ENCODE data around the gene LCN15.
A peak's percentile ranks its signal among the peaks of the same experiment; 100 is the strongest.
"Not testable (repeated sequence)": the region's sequence is repeated elsewhere in the genome, so short reads cannot be mapped to it uniquely, and the experiment has no call there.

Gene LCN15

GRCh38 chr9:136764301-136764891 is at the start of gene LCN15:
LCN15 (minus strand) TSS chr9:136764518; CDS start chr9:136764488, 30 bp downstream.
- DNase-seq: no peak

- no peak for DNase-seq
Observed at GRCh38 chr9:136808806-136809158, 44.5 kb upstream of the LCN15 start.

- no peak for DNase-seq
Observed at GRCh38 chr9:136808075-136808805, 43.9 kb upstream of the LCN15 start.

GRCh38 chr9:136807281-136808074 is 43.2 kb upstream of the LCN15 start, which contains the start of gene RABL6:
RABL6 (plus strand) TSS chr9:136807948; CDS start chr9:136808197, 249 bp downstream.
- peak; percentile 82 for DNase-seq

- DNase-seq: no peak
Observed at GRCh38 chr9:136806631-136807201, 42.4 kb upstream of the LCN15 start.

DNA sequence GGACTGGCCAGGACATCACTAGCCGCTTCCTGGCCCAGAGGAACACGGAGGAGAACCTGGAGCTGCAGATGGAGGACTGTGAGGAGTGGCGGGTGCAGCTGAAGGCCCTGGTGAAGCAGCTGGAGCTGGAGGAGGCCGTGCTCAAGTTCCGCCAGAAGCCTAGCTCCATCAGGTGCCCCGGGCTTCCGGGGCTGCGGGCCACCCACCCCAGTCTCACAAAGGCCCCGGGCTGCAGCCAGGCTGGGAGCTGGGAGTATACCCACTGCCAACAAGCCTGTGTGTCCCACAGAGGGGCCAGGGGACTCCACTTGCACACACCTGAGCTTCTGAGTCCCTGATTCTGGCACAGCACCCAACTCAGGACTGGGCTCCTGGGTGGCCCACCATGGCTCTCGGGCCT is 41.7 kb upstream of the LCN15 start:
- DNase-seq: no peak

DNA sequence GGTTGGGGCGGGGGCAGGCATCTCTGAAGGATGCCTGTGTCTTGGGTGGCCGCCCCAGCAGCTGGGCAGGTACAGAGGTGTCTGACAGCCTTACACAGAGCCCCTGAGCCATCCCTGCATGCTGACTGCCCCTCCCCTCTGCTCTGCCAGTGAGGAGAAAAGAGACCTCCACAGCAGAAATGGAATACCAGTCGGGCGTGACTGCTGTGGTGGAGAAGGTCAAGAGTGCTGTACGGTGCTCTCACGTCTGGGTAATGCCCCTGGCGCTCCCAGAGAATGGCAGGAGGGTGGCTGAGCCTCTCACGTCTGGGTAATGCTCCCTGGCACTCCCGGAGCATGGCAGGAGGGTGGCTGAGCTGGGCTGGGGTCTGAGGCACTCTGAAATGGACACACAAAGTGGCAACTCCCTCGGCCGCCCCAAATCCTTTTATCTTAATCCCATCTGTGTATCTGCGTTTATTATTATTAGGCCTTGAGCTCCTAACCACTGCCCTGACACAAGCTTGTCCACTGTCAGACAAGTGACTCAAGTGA is 41.0 kb upstream of the LCN15 start:
- no peak for DNase-seq

DNA sequence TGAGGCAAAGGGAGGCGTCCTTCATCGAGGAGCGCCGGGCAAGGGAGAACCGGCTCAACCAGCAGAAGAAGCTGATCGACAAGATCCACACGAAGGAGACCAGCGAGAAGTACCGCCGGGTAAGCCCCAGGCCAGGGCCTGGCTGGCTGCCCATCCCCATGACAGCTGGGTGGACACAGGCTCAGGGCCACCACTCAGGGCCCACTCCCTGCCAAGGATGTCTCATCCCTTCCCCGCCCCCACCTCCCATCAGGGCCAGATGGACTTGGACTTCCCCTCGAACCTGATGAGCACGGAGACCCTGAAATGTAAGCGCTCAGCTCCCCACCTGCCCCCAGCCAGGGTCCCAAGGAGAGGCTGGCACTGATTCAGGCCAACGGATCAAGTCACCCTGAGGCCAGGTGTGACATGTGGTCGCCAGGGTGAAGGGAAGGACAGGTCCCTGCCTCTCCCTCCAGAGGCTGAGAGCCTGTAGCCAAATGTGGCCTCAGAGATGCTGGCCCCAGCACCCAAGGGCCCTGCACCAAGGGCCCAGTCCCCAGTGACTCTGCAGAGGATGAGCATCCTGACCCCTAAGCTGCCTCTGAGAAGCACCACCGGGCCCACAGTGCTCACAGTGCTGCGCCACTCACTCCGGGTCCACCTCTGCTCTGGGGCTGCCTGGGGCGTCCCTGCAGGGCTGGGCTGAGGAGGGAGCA is 40.3 kb upstream of the LCN15 start:
- DNase-seq: no peak

DNA sequence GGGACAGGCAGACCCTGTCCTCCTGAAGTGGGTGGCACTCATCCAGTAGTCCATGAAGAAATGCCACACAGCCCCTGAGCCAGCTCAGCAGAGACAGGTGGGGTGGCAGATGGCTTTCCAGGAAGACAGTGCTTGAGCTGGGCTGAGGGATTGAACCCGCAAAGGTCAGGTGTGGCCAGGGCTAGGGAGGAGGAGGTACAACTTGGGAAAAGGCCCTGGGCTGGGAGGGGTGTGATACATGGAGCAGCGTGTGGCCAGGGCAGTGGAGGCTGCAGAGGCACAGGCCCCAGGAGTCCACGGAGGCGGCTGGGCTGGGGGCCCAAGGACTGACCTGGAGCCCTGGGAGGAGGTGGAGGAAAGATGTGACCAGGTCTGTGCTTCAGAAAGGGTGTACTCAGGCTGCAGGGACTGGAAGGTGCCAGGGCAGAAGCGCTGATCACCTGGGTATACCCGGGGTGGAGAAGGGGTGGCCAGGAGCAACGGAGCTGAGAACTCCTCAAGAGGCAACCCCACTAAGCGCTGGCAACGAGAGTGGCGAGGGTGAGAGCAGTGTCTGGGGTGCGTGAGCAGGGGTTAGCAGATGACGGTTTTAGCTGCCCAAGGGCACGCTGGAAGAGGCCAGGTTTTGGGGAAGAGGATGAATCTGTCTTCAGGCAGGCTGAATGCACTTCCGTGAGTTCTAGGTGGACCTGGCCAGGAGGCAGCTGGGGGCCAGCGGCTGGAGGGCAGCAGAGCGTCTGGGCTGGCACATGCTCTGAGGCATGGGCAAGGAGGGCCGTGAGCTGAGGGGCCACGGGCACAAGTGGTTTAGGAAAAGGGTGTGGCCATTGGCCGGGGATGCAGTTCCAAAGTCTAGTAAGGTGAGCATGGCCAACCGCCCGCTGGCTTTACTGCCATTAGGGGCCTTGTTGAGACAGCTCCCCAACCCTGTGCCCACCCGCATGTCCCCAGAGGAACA is 39.5 kb upstream of the LCN15 start:
- no peak for DNase-seq

GRCh38 chr9:136803009-136803550 is 38.8 kb upstream of the LCN15 start:
- DNase-seq: not testable (repeated sequence)

DNA sequence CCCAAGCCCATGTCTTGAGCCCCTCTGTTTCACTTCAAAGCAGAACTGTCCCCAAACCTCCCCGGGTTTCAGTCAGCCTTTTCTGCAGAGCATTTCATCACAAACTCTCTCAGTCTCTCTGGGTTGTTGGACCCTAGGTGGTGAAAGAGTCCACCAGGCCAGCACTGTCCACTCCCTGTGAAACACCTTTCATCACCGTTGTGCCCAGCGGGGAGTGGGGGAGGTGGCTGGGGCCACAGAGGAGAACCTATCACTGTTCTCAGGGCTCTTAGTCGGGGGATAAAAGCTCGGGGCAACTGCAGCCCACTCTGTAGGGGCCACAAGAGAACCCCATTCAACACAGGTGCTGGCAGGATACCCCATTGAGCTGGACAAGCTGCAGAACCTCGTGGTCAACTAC is 38.0 kb upstream of the LCN15 start:
- DNase-seq: no peak

DNA sequence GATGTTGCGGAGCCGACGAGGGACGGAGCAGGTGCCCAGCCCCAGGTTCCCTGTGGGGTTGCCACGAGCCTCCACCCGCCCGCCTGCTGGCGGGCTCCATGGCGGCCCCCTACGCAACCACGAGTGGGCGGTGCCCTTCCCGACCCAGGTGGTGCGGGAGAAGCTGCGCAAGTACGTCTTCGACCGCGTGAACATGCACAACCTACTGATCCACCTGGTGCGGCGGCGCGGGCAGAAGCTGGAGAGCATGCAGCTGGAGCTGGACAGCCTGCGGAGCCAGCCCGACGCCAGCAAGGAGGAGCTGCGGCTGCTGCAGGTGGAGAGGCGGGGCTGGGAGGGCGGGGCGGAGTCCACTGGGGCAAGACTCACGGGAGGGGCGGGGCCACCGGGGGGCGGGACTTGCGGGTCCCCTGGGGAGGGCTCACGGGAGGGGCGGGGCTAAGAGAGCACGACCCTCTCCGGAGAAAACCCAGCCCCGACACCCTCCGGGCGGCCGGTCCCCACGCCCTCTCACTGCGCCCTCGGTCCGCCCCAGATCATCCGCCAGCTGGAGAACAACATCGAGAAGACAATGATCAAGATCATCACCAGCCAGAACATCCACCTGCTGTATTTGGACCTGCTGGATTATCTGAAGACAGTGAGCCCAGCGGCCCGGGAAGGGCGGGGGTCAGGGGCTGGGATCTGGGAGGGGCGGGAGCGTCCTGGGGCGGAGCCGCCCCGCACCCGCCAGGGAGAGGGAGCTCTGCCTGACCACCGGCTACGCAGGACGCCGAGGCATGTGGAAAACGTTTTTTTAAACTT is 35.7 kb upstream of the LCN15 start:
- peak; percentile 81 for DNase-seq

DNA sequence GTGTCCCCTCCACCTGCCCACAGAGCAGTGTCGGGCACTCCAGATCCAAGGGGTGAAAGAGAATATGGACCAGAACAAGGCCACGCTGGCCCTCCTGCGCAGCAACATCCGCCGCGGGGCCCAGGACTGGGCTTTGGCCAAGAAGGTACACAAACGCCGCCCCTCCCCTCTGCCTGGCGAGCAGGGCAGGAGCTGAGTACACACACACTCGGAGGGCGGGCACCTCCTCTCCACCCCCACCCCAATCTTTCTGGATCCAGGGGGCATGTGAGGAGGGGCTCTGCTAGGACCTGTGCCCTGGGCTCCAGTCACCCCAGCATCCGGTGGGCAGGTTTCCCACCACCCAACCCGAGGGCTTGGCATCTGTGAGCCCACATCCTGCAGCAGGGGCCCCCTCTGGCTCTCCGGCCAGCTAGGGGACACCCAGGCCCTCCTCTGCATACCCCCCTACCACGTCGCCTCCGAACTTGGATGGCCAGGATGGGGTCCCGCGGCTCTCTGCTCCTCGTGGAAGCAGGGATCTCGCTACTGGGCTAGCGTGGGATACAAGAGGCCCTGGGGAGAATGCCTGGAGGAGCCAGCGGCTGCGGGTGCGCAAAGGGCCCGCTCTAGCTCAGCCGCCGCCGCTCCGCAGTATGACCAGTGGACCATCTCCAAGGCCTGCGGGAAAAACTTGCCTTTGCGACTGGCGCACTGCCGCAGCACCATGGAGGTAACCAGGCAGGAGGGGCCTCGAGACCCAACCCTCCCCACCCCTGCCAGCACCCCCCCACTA is 34.9 kb upstream of the LCN15 start:
- no peak for DNase-seq

- DNase-seq: no peak
Observed at GRCh38 chr9:136798708-136799078, 34.4 kb upstream of the LCN15 start.

- DNase-seq: not testable (repeated sequence)
Observed at GRCh38 chr9:136796775-136797347, 32.5 kb upstream of the LCN15 start.

GRCh38 chr9:136796238-136796774 is 32.0 kb upstream of the LCN15 start, which contains the start of gene CCDC183:
CCDC183 (plus strand) TSS chr9:136796338; CDS start chr9:136796398, 60 bp downstream.
- no peak for DNase-seq

GRCh38 chr9:136795000-136795348 is 30.7 kb upstream of the LCN15 start:
- DNase-seq: no peak

- no peak for DNase-seq
Observed at GRCh38 chr9:136794281-136794999, 30.1 kb upstream of the LCN15 start.
